GM21786 (cell line): Measurements from ENCODE around the gene RIMBP2.

Experiments used
- ATAC-seq: cut with Tn5 transposase; IDR thresholded peaks from one replicate; pipeline ENCODE4 v1.9.1; 2021; ENCODE audit not compliant: unreplicated experiment

The RIMBP2 gene

GRCh38 chr12:130488358-130488710, 227.8 kb downstream of the RIMBP2 start:
- no peak for ATAC-seq

DNA sequence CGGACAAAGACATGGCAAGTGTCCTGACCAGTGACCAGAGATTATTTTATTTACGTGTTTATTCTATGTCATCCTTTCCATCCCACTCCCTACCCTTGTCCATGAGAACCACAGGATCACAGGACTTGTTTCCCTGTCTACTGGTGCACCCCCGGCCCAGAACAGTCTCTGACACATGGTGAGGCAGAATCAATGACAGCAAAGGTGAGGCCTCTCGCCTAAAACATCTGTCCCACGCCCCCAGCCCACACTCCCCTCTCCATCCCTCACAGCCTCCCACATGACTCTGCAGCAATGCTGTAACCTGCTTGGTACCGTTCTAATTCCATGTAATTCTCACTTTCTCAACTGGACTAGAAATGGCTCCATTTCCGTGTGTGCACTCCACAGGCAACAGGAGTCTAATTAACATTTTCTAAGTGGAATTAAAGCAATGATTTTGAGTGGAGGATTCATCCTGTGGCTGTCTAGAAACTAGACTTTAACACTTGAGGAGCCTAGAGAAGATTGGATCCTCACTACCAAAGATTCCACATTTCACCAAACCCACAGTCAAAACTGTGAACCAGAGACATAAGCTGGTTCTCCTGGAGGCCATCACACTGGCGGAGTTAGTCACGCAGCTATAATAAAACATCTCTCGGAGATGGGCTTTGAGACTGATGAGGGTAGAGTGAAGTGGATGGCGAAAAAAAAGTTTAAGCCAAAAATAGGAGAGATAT, 228.3 kb downstream of the RIMBP2 start:
- ATAC-seq: no peak

- ATAC-seq: no peak
These were observed 229.1 kb downstream of the RIMBP2 start for GRCh38 chr12:130486891-130487416.

DNA sequence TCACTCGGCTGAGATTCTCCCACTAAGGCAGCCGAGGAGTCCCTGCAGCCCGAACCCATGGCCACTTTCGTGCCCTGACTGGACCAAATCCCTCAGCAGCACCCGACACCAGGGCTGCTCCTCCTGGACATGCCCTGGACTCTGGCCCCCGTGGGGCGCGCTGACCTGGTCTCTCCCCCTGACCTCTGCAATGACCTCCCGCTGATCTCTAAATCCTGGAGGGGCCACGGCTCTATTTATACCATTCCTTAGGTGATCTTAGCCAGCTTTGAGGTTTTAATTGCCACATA, 230.0 kb downstream of the RIMBP2 start:
- no peak for ATAC-seq

- no peak for ATAC-seq
These were observed 230.6 kb downstream of the RIMBP2 start for GRCh38 chr12:130485291-130486145.

- no peak for ATAC-seq
These were observed 231.9 kb downstream of the RIMBP2 start for GRCh38 chr12:130484221-130484620.

DNA sequence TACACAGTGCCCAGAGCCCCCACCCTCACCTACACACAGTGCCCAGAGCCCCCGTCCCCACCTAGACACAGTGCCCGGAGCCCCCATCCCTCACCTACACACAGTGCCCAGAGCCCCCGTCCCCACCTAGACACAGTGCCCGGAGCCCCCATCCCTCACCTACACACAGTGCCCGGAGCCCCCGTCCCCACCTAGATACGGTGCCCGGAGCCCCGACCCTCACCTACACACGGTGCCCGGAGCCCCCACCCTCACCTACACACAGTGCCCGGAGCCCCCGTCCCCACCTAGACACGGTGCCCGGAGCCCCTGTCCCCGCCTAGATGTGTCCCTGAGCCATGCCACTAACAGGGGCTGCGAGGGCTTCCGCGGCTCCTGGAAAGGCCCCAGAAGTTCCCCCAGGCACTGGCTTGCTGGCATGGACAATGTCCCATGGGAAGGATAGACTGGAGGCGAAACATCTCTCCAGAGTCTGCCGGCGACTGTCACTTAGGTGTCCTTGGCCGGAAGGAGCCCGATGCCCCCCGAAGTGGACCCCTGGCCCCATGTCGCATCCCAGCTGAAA, 232.4 kb downstream of the RIMBP2 start:
- no peak for ATAC-seq

- ATAC-seq: no peak
These were observed 233.7 kb downstream of the RIMBP2 start for GRCh38 chr12:130482448-130482847.

DNA sequence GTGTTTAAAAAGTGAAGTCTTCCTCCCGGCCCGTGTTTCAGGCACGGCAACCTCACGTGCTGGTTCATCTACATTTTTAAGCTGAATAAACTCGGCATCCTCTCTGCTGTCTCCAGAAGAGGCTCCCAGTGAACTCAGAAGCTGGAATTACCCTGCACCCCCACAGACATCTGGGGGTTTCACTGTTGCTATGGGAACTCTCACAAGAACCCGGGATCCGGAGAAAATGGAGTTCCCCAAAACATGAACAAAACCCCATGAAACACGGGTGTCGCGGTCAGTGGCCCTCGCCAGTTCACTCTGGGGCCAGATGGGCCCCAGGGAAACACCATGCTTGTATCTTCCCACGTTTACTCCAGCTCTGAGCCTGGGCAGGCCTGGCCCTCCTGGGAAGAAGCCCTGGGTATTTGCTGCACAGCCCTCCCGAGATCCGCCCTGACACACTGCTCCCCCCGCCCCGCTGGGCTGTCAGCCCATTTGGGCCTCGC, 234.7 kb downstream of the RIMBP2 start:
- ATAC-seq: no peak

DNA sequence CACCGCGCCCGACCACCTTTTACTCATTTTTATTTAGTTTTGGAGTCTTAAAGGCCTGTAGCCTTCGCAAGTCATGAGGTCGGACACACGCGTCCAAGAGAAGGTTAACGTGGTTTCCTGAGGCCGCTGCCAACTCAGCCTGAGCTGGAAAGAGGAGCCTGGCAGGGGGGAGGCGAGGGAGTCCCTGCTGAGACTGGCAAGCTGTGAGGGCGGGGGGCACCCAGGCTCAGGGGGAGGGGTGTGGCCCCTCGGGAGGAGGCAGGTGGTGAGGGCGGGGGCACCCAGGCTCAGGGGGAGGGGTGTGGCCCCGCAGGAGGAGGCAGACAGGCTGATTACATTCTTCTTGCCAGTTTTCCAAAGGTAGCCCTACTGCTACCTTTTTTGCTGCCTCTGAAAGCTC, 235.2 kb downstream of the RIMBP2 start:
- ATAC-seq: no peak

GRCh38 chr12:130480231-130480630, 235.9 kb downstream of the RIMBP2 start:
- ATAC-seq: no peak

- no peak for ATAC-seq
These were observed 236.5 kb downstream of the RIMBP2 start for GRCh38 chr12:130479401-130480125.

GRCh38 chr12:130478786-130479185, 237.3 kb downstream of the RIMBP2 start:
- ATAC-seq: no peak

GRCh38 chr12:130477701-130478100, 238.4 kb downstream of the RIMBP2 start:
- no peak for ATAC-seq

DNA sequence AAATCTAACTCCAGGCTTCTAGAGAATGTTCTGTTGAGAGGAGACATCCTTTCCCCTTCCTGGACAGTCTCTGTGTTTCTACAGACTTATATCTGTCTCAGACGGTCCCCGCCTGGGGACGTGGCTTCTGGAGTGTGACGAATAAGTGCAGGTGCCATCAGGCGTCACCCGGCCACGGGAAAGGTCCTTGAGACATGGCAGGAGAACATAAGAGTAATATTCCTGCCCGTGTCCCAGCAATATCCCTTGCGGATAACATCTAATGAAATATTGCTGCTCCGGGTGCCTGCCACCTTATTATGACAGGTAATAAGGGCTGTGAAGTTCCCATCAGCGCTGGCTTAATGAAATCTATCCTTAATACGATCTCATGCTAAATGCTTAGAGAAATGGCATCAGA, 238.8 kb downstream of the RIMBP2 start:
- ATAC-seq: no peak

DNA sequence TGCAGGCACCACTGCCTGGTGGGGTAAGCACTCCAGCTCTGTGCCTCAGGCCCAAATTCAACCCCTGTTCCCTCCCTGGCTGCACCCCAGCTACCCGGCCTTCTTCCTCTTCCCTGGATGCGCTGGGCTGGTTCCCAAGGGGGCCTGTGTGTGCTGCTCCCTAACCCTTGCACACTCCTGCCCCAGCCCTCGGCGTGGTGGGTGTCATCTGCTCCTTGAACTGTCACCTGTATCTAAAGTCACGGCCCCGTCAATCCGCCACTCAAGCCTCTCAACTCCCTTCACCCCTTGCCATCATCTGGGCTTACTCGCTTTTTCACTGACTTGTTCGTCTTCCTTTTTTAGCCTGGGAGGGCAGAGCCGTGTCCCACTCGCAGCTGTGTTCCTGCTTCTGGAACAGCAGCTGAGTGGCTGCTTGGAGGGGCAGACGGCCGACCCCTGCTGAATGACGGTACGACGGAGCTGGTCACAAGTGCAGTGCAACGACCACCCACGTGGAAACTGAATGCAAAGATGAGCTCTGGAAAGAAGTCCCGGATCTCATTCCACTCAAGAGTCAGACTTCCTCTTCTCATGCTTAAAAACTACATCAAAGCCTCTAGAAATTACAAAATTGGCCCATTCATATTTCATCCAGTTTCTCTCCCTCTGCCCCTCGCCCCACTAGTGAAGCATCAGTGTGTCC, 239.5 kb downstream of the RIMBP2 start:
- ATAC-seq: no peak

GRCh38 chr12:130474599-130475269, 241.4 kb downstream of the RIMBP2 start:
- no peak for ATAC-seq

DNA sequence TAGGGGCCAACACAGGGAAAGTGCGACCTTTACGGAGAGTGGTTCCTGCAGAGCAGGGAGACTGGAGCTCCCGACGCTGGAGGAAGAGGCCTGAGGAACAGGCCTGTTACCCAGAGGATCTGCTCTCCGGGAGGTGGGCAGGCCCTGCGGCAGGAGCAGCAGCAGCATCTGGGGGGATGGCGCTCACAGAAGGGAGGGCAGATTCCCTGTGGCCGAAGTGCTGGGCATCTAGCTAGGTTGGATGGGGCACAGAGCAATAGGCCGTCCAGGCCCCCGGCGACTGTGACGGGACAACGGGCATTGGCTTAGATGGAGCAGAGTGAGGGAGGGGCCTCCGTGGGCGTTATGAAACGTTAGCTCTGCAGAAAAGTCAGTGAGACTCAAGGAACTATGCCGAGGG, 242.8 kb downstream of the RIMBP2 start:
- ATAC-seq: no peak

GRCh38 chr12:130470969-130471368, 245.1 kb downstream of the RIMBP2 start:
- ATAC-seq: no peak

DNA sequence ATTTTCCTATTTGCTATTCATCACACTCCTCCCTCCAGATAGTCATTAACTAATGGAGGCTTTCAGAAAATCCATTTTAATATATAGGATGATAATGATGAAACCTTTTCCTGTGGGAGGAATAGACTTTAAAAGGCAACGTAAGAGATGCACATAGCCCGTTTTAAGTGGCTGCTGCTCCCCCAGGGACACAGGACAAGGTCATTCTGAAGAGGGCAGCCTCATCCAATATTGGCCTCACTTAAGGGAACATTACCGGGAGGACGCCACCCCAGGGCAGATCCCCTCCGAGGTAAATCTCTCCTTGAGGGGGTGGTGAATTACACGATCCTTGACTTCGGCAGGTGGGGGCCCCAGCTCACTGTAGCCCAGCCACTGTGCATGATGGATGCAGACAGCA, 246.5 kb downstream of the RIMBP2 start:
- no peak for ATAC-seq
